ENCODE data around the gene CDK6. TPM values are rescaled to one million over a fixed set of nuclear protein-coding genes. Genes with fewer than 3 reads are reported as not detected.

Gene CDK6
- total RNA-seq, 2 donors from 2014 or later: 28.5 to 36.6 TPM

- Mint-ChIP-seq H3K4me3 (no peak overlapping the region), H3K36me3 (ENCODE audit: low read depth) (peaks cover 9% of the 10 kb centered on the region), H3K4me1 (peaks cover 31% of the 10 kb centered on the region), H3K27ac (no peak overlapping the region), H3K27me3 (ENCODE audit: insufficient read depth) (peaks cover 7% of the 10 kb centered on the region), H3K9me3 (no peaks in the 10 kb centered on the region)
- Histone ChIP-seq H3K27me3 (ENCODE audit: control insufficient read depth, insufficient read depth, low read length, poor library complexity, severe bottlenecking) (no peaks in the 10 kb centered on the region), H3K9ac (ENCODE audit: extremely low read depth, low read length, poor library complexity, severe bottlenecking) (no peak overlapping the region), H3K36me3 (ENCODE audit: control insufficient read depth, insufficient read depth, low read length) (peaks cover 53% of the 10 kb centered on the region), H3K4me1 (ENCODE audit: control insufficient read depth, insufficient read depth, low read length) (no peaks in the 10 kb centered on the region), H3K27ac (ENCODE audit: low read depth, low read length) (no peak overlapping the region), H3K4me3 (ENCODE audit: low read length) (no peak overlapping the region), H3K9me3 (ENCODE audit: control insufficient read depth, low read length) (no peaks in the 10 kb centered on the region)
- TF ChIP-seq CTCF (conservative IDR thresholded peaks at IDR 0.05): no peak
- DNase-seq: no peak
These were observed 223.2 kb downstream of the CDK6 start for GRCh38 chr7:92613214-92613613.

- TF ChIP-seq CTCF (conservative IDR thresholded peaks at IDR 0.05): no peak
- Mint-ChIP-seq H3K4me1 (peaks cover 33% of the 10 kb centered on the region), H3K27me3 (ENCODE audit: insufficient read depth) (peaks cover 14% of the 10 kb centered on the region), H3K4me3 (no peak overlapping the region), H3K27ac (no peak overlapping the region), H3K9me3 (no peaks in the 10 kb centered on the region), H3K36me3 (ENCODE audit: low read depth) (peaks cover 8% of the 10 kb centered on the region)
- 99 to 100% methylated on average over 1 to 2 of the region's 2 CpGs for WGBS, 2 experiments (ENCODE audit: insufficient coverage in 1 of 2, insufficient read length in 1 of 2)
- DNase-seq: no peak
- Histone ChIP-seq H3K4me1 (ENCODE audit: control insufficient read depth, insufficient read depth, low read length) (no peaks in the 10 kb centered on the region), H3K27ac (ENCODE audit: low read depth, low read length) (no peak overlapping the region), H3K27me3 (ENCODE audit: control insufficient read depth, insufficient read depth, low read length, poor library complexity, severe bottlenecking) (no peaks in the 10 kb centered on the region), H3K9me3 (ENCODE audit: control insufficient read depth, low read length) (no peaks in the 10 kb centered on the region), H3K4me3 (ENCODE audit: low read length) (no peak overlapping the region), H3K36me3 (ENCODE audit: control insufficient read depth, insufficient read depth, low read length) (peaks cover 46% of the 10 kb centered on the region), H3K9ac (ENCODE audit: extremely low read depth, low read length, poor library complexity, severe bottlenecking) (no peak overlapping the region)
These were observed 223.9 kb downstream of the CDK6 start for GRCh38 chr7:92612501-92612900.

GRCh38 chr7:92611735-92612134 is 224.6 kb downstream of the CDK6 start:
- H3K36me3 Mint-ChIP-seq (ENCODE audit: low read depth): peaks cover 5% of the 10 kb centered on the region
- Histone ChIP-seq H3K4me1 (ENCODE audit: control insufficient read depth, insufficient read depth, low read length) (no peaks in the 10 kb centered on the region), H3K27ac (ENCODE audit: low read depth, low read length) (no peak overlapping the region), H3K4me3 (ENCODE audit: low read length) (no peak overlapping the region), H3K27me3 (ENCODE audit: control insufficient read depth, insufficient read depth, low read length, poor library complexity, severe bottlenecking) (no peaks in the 10 kb centered on the region), H3K9me3 (ENCODE audit: control insufficient read depth, low read length) (no peaks in the 10 kb centered on the region), H3K9ac (ENCODE audit: extremely low read depth, low read length, poor library complexity, severe bottlenecking) (no peak overlapping the region), H3K36me3 (ENCODE audit: control insufficient read depth, insufficient read depth, low read length) (peaks cover 43% of the 10 kb centered on the region)
- H3K4me1 Mint-ChIP-seq: peaks cover 31% of the 10 kb centered on the region
- H3K9me3 Mint-ChIP-seq: no peaks in the 10 kb centered on the region
- H3K27ac Mint-ChIP-seq: no peak overlapping the region
- no peak overlapping the region for H3K4me3 Mint-ChIP-seq
- DNase-seq: no peak
- peaks cover 14% of the 10 kb centered on the region for H3K27me3 Mint-ChIP-seq (ENCODE audit: insufficient read depth)
- TF ChIP-seq CTCF (conservative IDR thresholded peaks at IDR 0.05): no peak
